Tibial nerve (tissue), 4 donors: Measurements from ENCODE around the gene HINT2. TPM values are rescaled to one million over a fixed set of nuclear protein-coding genes. Genes with fewer than 3 reads are reported as not detected.

Source experiments
- DNase-seq, 2 donors: peaks; one replicate each; pipeline ENCODE4 v3.0.0-alpha.2; 2019; ENCODE audit warnings: low spot score in 2 of 2
- H3K27ac ChIP-seq, 4 donors: fragments of 200-600 bp; sonication (generic) in 3 of 4; one replicate each; pipeline ENCODE4 v1.5.1; 2017 to 2019; ENCODE audit warnings: mild to moderate bottlenecking in 1 of 4
- H3K27me3 ChIP-seq, 2 donors: fragments of 200-600 bp; sonication (generic) in 1 of 2; one replicate each; pipeline versions ENCODE4 v1.5.1 to v1.6.0; 2017 to 2019
- H3K36me3 ChIP-seq, 3 donors: fragments of 200-600 bp; sonication (generic); one replicate each; pipeline ENCODE4 v1.5.1; 2018 to 2019
- H3K4me1 ChIP-seq, 4 donors: fragments of 200-600 bp; sonication (generic) in 3 of 4; one replicate each; pipeline ENCODE4 v1.5.1; 2017 to 2019
- H3K4me3 ChIP-seq, 4 donors: fragments of 200-600 bp; sonication (generic) in 3 of 4; one replicate each; pipeline ENCODE4 v1.5.1; 2017 to 2019; ENCODE audit warnings: mild to moderate bottlenecking in 1 of 4, moderate library complexity in 1 of 4
- H3K9me3 ChIP-seq, 4 donors: fragments of 200-600 bp; sonication (generic) in 3 of 4; one replicate each; pipeline ENCODE4 v1.5.1; 2017 to 2019
- CTCF ChIP-seq, 5 experiments: fragments of 200-600 bp in 3 of 5; fragments of 450-650 bp in 2 of 5; sonication (generic) in 3 of 5; IDR thresholded peaks; one replicate each; pipeline ENCODE4 v1.5.1; 2016 to 2019; ENCODE audit warnings: antibody characterized with exemption in 5 of 5, mild to moderate bottlenecking in 3 of 5, moderate library complexity in 2 of 5
- EP300 ChIP-seq, 2 donors: sonication (generic); formaldehyde crosslinking; IDR thresholded peaks; one replicate each; pipeline ENCODE4 v1.6.1; 2017; ENCODE audit warnings: antibody characterized with exemption in 2 of 2, mild to moderate bottlenecking in 1 of 2
- POLR2A ChIP-seq, 2 donors: fragments of 450-650 bp; IDR thresholded peaks; one replicate each; pipeline ENCODE4 v1.6.1; 2017; ENCODE audit warnings: antibody characterized with exemption in 2 of 2, mild to moderate bottlenecking in 2 of 2, moderate library complexity in 2 of 2
- WGBS, 2 donors: methylation state at CpG; one replicate each; pipeline ENCODE4 v1.1.5; 2018; 5-methylcytosine and 5-hydroxymethylcytosine counted together
- small RNA-seq: library from RNA; depleted of rRNA; stranded (forward); fragments of <200 nt; gene quantifications from one replicate; pipeline ENCODE3, GENCODE V24; 2016
- total RNA-seq, 4 donors: library from RNA; depleted of rRNA; stranded (reverse); fragments of >200 nt; gene quantifications; one replicate each; pipeline ENCODE4 v1.1.0, GENCODE V29; 2016

Gene HINT2
- total RNA-seq, 4 donors from 2014 or later: 21.0 to 74.3 (median 35.9) TPM

GRCh38 chr9:35763803-35764202 is 51.0 kb downstream of the HINT2 start:
- Histone ChIP-seq H3K4me3 (no peak overlapping the region), H3K27me3 (no peaks in the 10 kb centered on the region), H3K9me3 (no peaks in the 10 kb centered on the region), H3K4me1 (peaks cover 0 to 21% (median 3%) of the 10 kb centered on the region in 4 donors), H3K27ac (no peak overlapping the region), H3K36me3 (no peaks in the 10 kb centered on the region)
- DNase-seq: no peak
- no peak for TF ChIP-seq CTCF (IDR thresholded peaks at IDR 0.05)
- TF ChIP-seq EP300 (IDR thresholded peaks at IDR 0.05): no peak
- no peak for TF ChIP-seq POLR2A (IDR thresholded peaks at IDR 0.05)
- WGBS, 2 donors: 93 to 97% methylated on average over 1 of the region's 1 CpG

GRCh38 chr9:35763181-35763580 is 51.7 kb downstream of the HINT2 start:
- H3K4me1 ChIP-seq: peaks cover 0 to 28% (median 6%) of the 10 kb centered on the region in 4 donors
- DNase-seq: no peak
- 89 to 91% methylated on average over 2 of the region's 2 CpGs for WGBS, 2 donors
- TF ChIP-seq CTCF (IDR thresholded peaks at IDR 0.05): no peak
- TF ChIP-seq EP300 (IDR thresholded peaks at IDR 0.05): no peak
- TF ChIP-seq POLR2A (IDR thresholded peaks at IDR 0.05): no peak
- no peak overlapping the region for H3K4me3 ChIP-seq
- H3K27me3 ChIP-seq: no peaks in the 10 kb centered on the region
- H3K9me3 ChIP-seq: no peaks in the 10 kb centered on the region
- no peak overlapping the region for H3K27ac ChIP-seq
- H3K36me3 ChIP-seq: no peaks in the 10 kb centered on the region

Small RNA genes within 50 kb of the gene (small RNA-seq; reads per million reads assigned to genes)
- gene HINT2: not detected

Other genes with a start within 250 kb of the HINT2 start
- gene TESK1, start 209.8 kb downstream of the HINT2 start, total RNA-seq: 10 to 100 TPM; 29.3 to 40.0 (median 35.6) TPM
- 1 to 10 TPM in 3 of 4 donors, not detected in 1; 1.9 to 6.0 (median 3.5) TPM for gene CD72, start 196.6 kb downstream of the HINT2 start, total RNA-seq
- gene SIT1, start 164.1 kb downstream of the HINT2 start, total RNA-seq: under 1 TPM in 1 of 4 donors, not detected in 3; 0.39 TPM
- gene RMRP, start 157.0 kb downstream of the HINT2 start, total RNA-seq: 1,000 to 10,000 TPM in 3 of 4 donors, 100 to 1,000 TPM in 1; 649 to 2,915 (median 1,530) TPM
- 10 to 100 TPM; 41.6 to 58.8 (median 47.8) TPM for gene CCDC107, start 156.8 kb downstream of the HINT2 start, total RNA-seq
- 1 to 10 TPM in 2 of 4 donors, under 1 TPM in 1, not detected in 1; 0.20 to 4.8 (median 1.0) TPM for gene ARHGEF39, start 149.8 kb downstream of the HINT2 start, total RNA-seq
- under 1 TPM in 1 of 4 donors, not detected in 3; 0.84 TPM for gene CA9, start 141.1 kb downstream of the HINT2 start, total RNA-seq
- 100 to 1,000 TPM; 229 to 350 (median 289) TPM for gene TPM2, start 125.1 kb downstream of the HINT2 start, total RNA-seq
- 100 to 1,000 TPM; 284 to 405 (median 350) TPM for gene TLN1, start 82.8 kb downstream of the HINT2 start, total RNA-seq
- gene CREB3, start 82.4 kb downstream of the HINT2 start, total RNA-seq: 10 to 100 TPM; 41.6 to 70.1 (median 53.5) TPM
- gene GBA2, start 65.8 kb downstream of the HINT2 start, total RNA-seq: 10 to 100 TPM; 63.8 to 92.1 (median 66.1) TPM
- gene RGP1, start 65.8 kb downstream of the HINT2 start, total RNA-seq: 10 to 100 TPM; 18.6 to 21.3 (median 20.2) TPM
- gene MSMP, start 60.8 kb downstream of the HINT2 start, total RNA-seq: not detected
- 10 to 100 TPM; 26.3 to 36.0 (median 32.4) TPM for gene NPR2, start 23.5 kb downstream of the HINT2 start, total RNA-seq
- 1 to 10 TPM; 2.6 to 4.0 (median 3.5) TPM for gene SPAG8, start 2.8 kb downstream of the HINT2 start, total RNA-seq
- gene FAM221B, start 13.7 kb upstream of the HINT2 start, total RNA-seq: not detected
- gene TMEM8B, start 14.2 kb upstream of the HINT2 start, total RNA-seq: 10 to 100 TPM; 14.6 to 23.9 (median 20.1) TPM
- not detected for gene OR13J1, start 55.4 kb upstream of the HINT2 start, total RNA-seq
- 10 to 100 TPM in 3 of 4 donors, 1 to 10 TPM in 1; 7.2 to 15.5 (median 12.0) TPM for gene HRCT1, start 91.2 kb upstream of the HINT2 start, total RNA-seq
- 10 to 100 TPM in 1 of 4 donors, 1 to 10 TPM in 3; 5.1 to 12.2 (median 7.7) TPM for gene SPAAR, start 94.4 kb upstream of the HINT2 start, total RNA-seq
- not detected for gene OR2S2, start 143.1 kb upstream of the HINT2 start, total RNA-seq
- gene RECK, start 221.9 kb upstream of the HINT2 start, total RNA-seq: 10 to 100 TPM; 15.6 to 24.1 (median 18.7) TPM